K562 (cell line): ENCODE results near the gene B3GALT4. TPM values are rescaled to one million over a fixed set of nuclear protein-coding genes. Genes with fewer than 3 reads are reported as not detected.

Experiments
- ATF3 ChIP-seq, 2 experiments: fragments of 450-650 bp in 1 of 2; sonication (generic) in 1 of 2; formaldehyde crosslinking in 1 of 2; IDR thresholded peaks in 1 of 2; conservative IDR thresholded peaks in 1 of 2; 2 replicates each; pipeline versions ENCODE4 v1.6.1 to v1.8.1; 2016 to 2023; ENCODE audit warnings: mild to moderate bottlenecking in 2 of 2, moderate library complexity in 2 of 2, inconsistent platforms in 1 of 2, missing genetic modification reagents in 1 of 2
- ATF6 ChIP-seq: sonication (generic); formaldehyde crosslinking; IDR thresholded peaks from 2 replicates; pipeline ENCODE4 v1.4.0; 2020; ENCODE audit warnings: mild to moderate bottlenecking, missing genetic modification reagents
- CTCFL ChIP-seq: IDR thresholded peaks from 2 replicates; pipeline ENCODE4 v1.6.1; 2011; ENCODE audit warnings: borderline replicate concordance, low read depth, mild to moderate bottlenecking, moderate library complexity, low read length; ENCODE audit not compliant: insufficient read depth, poor library complexity, severe bottlenecking
- ETS1 ChIP-seq: conservative IDR thresholded peaks from 2 replicates; pipeline ENCODE4 v1.6.1; 2011; ENCODE audit warnings: low read depth, mild to moderate bottlenecking, low read length; ENCODE audit not compliant: control insufficient read depth
- MTA3 ChIP-seq: fragments of 450-650 bp; formaldehyde crosslinking; IDR thresholded peaks from 2 replicates; pipeline ENCODE4 v1.6.1; 2017; ENCODE audit warnings: mild to moderate bottlenecking, borderline replicate concordance
- NCOR1 ChIP-seq: fragments of 450-650 bp; IDR thresholded peaks from 2 replicates; pipeline ENCODE4 v1.6.1; 2016; ENCODE audit warnings: mild to moderate bottlenecking, moderate library complexity
- RUNX1 ChIP-seq: sonication (generic); IDR thresholded peaks from 2 replicates; pipeline ENCODE4 v1.6.1; 2016; ENCODE audit warnings: antibody characterized with exemption, low read depth
- SAFB2 ChIP-seq: fragments of 200-400 bp; formaldehyde crosslinking; IDR thresholded peaks from 2 replicates; pipeline ENCODE4 v1.6.1; 2018; ENCODE audit warnings: borderline replicate concordance, low read length, low read depth, moderate library complexity; ENCODE audit not compliant: severe bottlenecking
- SMARCA4 ChIP-seq: fragments of 450-650 bp; IDR thresholded peaks from 2 replicates; pipeline ENCODE4 v1.6.1; 2016
- SMARCB1 ChIP-seq: IDR thresholded peaks from 2 replicates; pipeline ENCODE4 v1.6.1; 2011; ENCODE audit warnings: improper control_type of control experiment, low read depth; ENCODE audit not compliant: insufficient read length
- USF1 ChIP-seq: sonication (generic); formaldehyde crosslinking; IDR thresholded peaks from 2 replicates; pipeline ENCODE4 v1.9.0; 2022; ENCODE audit warnings: mild to moderate bottlenecking, missing genetic modification reagents
- ZNF592 ChIP-seq: fragments of 450-650 bp; IDR thresholded peaks from 2 replicates; pipeline ENCODE4 v1.6.1; 2017; ENCODE audit warnings: antibody characterized with exemption, mild to moderate bottlenecking
- polyA plus RNA-seq, 8 experiments: library from polyadenylated mRNA; depleted of rRNA in 4 of 8; stranded (reverse) in 5 of 8; unstranded in 3 of 8; fragments of >200 nt; fragmentation: Nextera tagmentation in 2 of 8; fragmentation: Illumina TruSeq in 1 of 8; extraction: Ambion mirVana in 2 of 8; extraction: Trizol in 1 of 8; gene quantifications; 2 replicates each; pipeline versions ENCODE4 v1.2.1 to v1.2.3, GENCODE V29; 2011 to 2014; ENCODE audit warnings: inconsistent platforms in 1 of 8, missing spikeins in 1 of 8
- total RNA-seq, 7 experiments: library from RNA; depleted of rRNA in 6 of 7; stranded (reverse); fragments of >200 nt in 6 of 7; fragmentation: Illumina TruSeq in 2 of 7; extraction: Trizol in 2 of 7; gene quantifications; 2 replicates each; pipeline versions ENCODE4 v1.2.1 to v1.2.3, GENCODE V29; 2011 to 2021; ENCODE audit warnings: low replicate concordance in 1 of 7

Gene B3GALT4
- total and polyA plus RNA-seq, 9 of the 15 experiments (the other 6 are each of a cell fraction or from before 2014, with no cell fraction given): 0.11 to 1.3 (median 0.53) TPM; not detected in 1

- TF ChIP-seq ZNF592 (no peak), USF1 (0 out of 2 replicates have a peak, but pooled peaks have one; percentile 42), ATF3 (IDR thresholded peaks at IDR 0.05) (no peak), ATF3 (CRISPR knock-in tag; conservative IDR thresholded peaks at IDR 0.05) (0 out of 2 replicates have a peak, but pooled peaks have one; percentile 7), CTCFL (peak; percentile 14), SMARCA4 (no peak), ETS1 (peak; percentile 40; the same call in 1 of the 2 replicates), NCOR1 (peak; percentile 3; the same call in 1 of the 2 replicates), SMARCB1 (no peak), ATF6 (0 out of 2 replicates have a peak, but pooled peaks have one; percentile 32), MTA3 (0 out of 2 replicates have a peak, but pooled peaks have one; percentile 74), SAFB2 (no peak), RUNX1 (0 out of 2 replicates have a peak, but pooled peaks have one; percentile 17)
Observed at GRCh38 chr6:33314943-33315792, 38.2 kb downstream of the B3GALT4 start (continued).
